ENCODE measurements around the gene U2AF2. TPM values are rescaled to one million over a fixed set of nuclear protein-coding genes. Genes with fewer than 3 reads are reported as not detected.

The U2AF2 gene
- total and polyA plus RNA-seq, 2 of the 8 experiments (the other 6 are each of a cell fraction or from before 2014, with no cell fraction given) = 162 to 252 TPM

GRCh38 chr19:55698256-55698655 is 43.4 kb downstream of the U2AF2 start (continued):
- TF ChIP-seq CHD7 (IDR thresholded peaks at IDR 0.05; ENCODE audit: insufficient replicate concordance, low read length) = no peak
- no peak for TF ChIP-seq TAF7 (optimal IDR thresholded peaks at IDR 0.05; ENCODE audit: borderline replicate concordance, low read depth, low read length)
- TF ChIP-seq JUN (IDR thresholded peaks at IDR 0.05; ENCODE audit: low read depth, low read length) = no peak
- no peak for TF ChIP-seq BCL11A (IDR thresholded peaks at IDR 0.05; ENCODE audit: low read depth in 2 of 2, low read length in 2 of 2)
- no peak for TF ChIP-seq CTCF (IDR thresholded peaks at IDR 0.05; ENCODE audit: control extremely low read depth in 1 of 3, insufficient read depth in 1 of 3, low read depth in 1 of 3, low read length in 3 of 3)
- no peak for TF ChIP-seq KDM5A (IDR thresholded peaks at IDR 0.05; ENCODE audit: low read length)
- TF ChIP-seq SP2 (IDR thresholded peaks at IDR 0.05; ENCODE audit: low read length) = no peak
- TF ChIP-seq RBBP5 (IDR thresholded peaks at IDR 0.05; ENCODE audit: borderline replicate concordance, low read depth, low read length) = no peak
- no peak for TF ChIP-seq HDAC2 (IDR thresholded peaks at IDR 0.05; ENCODE audit: borderline replicate concordance in 1 of 2, low read depth in 2 of 2, low read length in 2 of 2)

Measured in H1 (cell line).